Colon (tissue), 2 donors: ENCODE data around the gene DNAH14.

Source experiments
- FAIRE-seq: peaks from 2 replicates; lab custom pipeline; 2012; peaks lifted over from hg19 to GRCh38; lab: Jason Lieb, UNC
- donor health status: control.
- donor health status: control.

Gene DNAH14

GRCh38 chr1:225408249-225408648, 478.8 kb downstream of the DNAH14 start:
- no peak for FAIRE-seq

GRCh38 chr1:225409051-225409450, 479.6 kb downstream of the DNAH14 start:
- no peak for FAIRE-seq

- no peak for FAIRE-seq
Measured at GRCh38 chr1:225410036-225410435, 480.6 kb downstream of the DNAH14 start.

- FAIRE-seq = no peak
Measured at GRCh38 chr1:225412321-225412720, 482.8 kb downstream of the DNAH14 start.

- FAIRE-seq = no peak
Measured at GRCh38 chr1:225412803-225413351, 483.4 kb downstream of the DNAH14 start.

- no peak for FAIRE-seq
Measured at GRCh38 chr1:225413708-225414375, 484.4 kb downstream of the DNAH14 start.

- FAIRE-seq = no peak
Measured at GRCh38 chr1:225415307-225415706, 485.8 kb downstream of the DNAH14 start.

GRCh38 chr1:225415967-225416745, 486.7 kb downstream of the DNAH14 start:
- no peak for FAIRE-seq

GRCh38 chr1:225418059-225418458, 488.6 kb downstream of the DNAH14 start:
- no peak for FAIRE-seq

GRCh38 chr1:225418598-225418997, 489.1 kb downstream of the DNAH14 start:
- no peak for FAIRE-seq

GRCh38 chr1:225422031-225422605, 492.6 kb downstream of the DNAH14 start:
- FAIRE-seq = no peak

GRCh38 chr1:225422795-225423517, 493.5 kb downstream of the DNAH14 start:
- FAIRE-seq = no peak

GRCh38 chr1:225423518-225423855, 494.0 kb downstream of the DNAH14 start:
- FAIRE-seq = no peak

GRCh38 chr1:225424562-225425200, 495.2 kb downstream of the DNAH14 start:
- FAIRE-seq = no peak

- FAIRE-seq = no peak
Measured at GRCh38 chr1:225425201-225425786, 495.8 kb downstream of the DNAH14 start.

- FAIRE-seq = no peak
Measured at GRCh38 chr1:225426395-225427234, 497.1 kb downstream of the DNAH14 start.

- FAIRE-seq = no peak
Measured at GRCh38 chr1:225427235-225428067, 498.0 kb downstream of the DNAH14 start, which contains the start of gene LBR. Gene LBR (minus strand): TSS chr1:225428038. CDS start chr1:225424075, 3,963 bp downstream.

- FAIRE-seq = no peak
Measured at GRCh38 chr1:225428068-225428880, 498.8 kb downstream of the DNAH14 start.
